Endothelial cell (in vitro differentiated cells): Measurements from ENCODE around the gene PXDN. TPM values are rescaled to one million over a fixed set of nuclear protein-coding genes. Genes with fewer than 3 reads are reported as not detected.
"Not testable (repeated sequence)": the region's sequence is repeated elsewhere in the genome, so short reads cannot be mapped to it uniquely, and the experiment has no call there.

Experiments used
- DNase-seq: peaks from one replicate; pipeline ENCODE4 v3.0.0; 2021; ENCODE audit warnings: low spot score
- H3K27ac Mint-ChIP-seq: one replicate; pipeline ENCODE4 v1.8.0; 2021; ENCODE audit warnings: mixed read lengths, inconsistent platforms; ENCODE audit not compliant: unreplicated experiment
- H3K27me3 Mint-ChIP-seq: one replicate; pipeline ENCODE4 v1.8.0; 2021; ENCODE audit warnings: mild to moderate bottlenecking, moderate library complexity, mixed read lengths, inconsistent platforms; ENCODE audit not compliant: unreplicated experiment
- H3K36me3 Mint-ChIP-seq: one replicate; pipeline ENCODE4 v1.8.0; 2021; ENCODE audit warnings: mild to moderate bottlenecking, low read depth, mixed read lengths, inconsistent platforms; ENCODE audit not compliant: unreplicated experiment
- H3K4me1 Mint-ChIP-seq: one replicate; pipeline ENCODE4 v1.8.0; 2021; ENCODE audit warnings: mild to moderate bottlenecking, mixed read lengths, inconsistent platforms; ENCODE audit not compliant: unreplicated experiment
- H3K4me3 Mint-ChIP-seq: one replicate; pipeline ENCODE4 v1.8.0; 2021; ENCODE audit warnings: mild to moderate bottlenecking, mixed read lengths, inconsistent platforms; ENCODE audit not compliant: unreplicated experiment
- H3K9me3 Mint-ChIP-seq: one replicate; pipeline ENCODE4 v1.8.0; 2021; ENCODE audit warnings: mixed read lengths, inconsistent platforms; ENCODE audit not compliant: unreplicated experiment
- CTCF ChIP-seq: fragments of 200-600 bp; sonication (generic); IDR thresholded peaks from one replicate; pipeline ENCODE4 v1.5.0; 2021; ENCODE audit warnings: antibody characterized with exemption; ENCODE audit not compliant: unreplicated experiment
- total RNA-seq: library from RNA; stranded (reverse); fragmentation: NEBNext Ultra II Directional; extraction: Animal tissue kit (Norgen Biotek cat#: 25700); gene quantifications from one replicate; pipeline ENCODE4 v1.2.1, GENCODE V29; 2021; ENCODE audit not compliant: unreplicated experiment

PXDN gene
- total RNA-seq, 1 donor from 2014 or later = 521 TPM

- H3K9me3 Mint-ChIP-seq = no peaks in the 10 kb centered on the region
These were observed 42.6 kb downstream of the PXDN start for GRCh38 chr2:1701556-1702185.

GRCh38 chr2:1701020-1701419, 43.3 kb downstream of the PXDN start:
- DNase-seq = no peak
- no peak for TF ChIP-seq CTCF
- Mint-ChIP-seq H3K4me3 (peak overlapping the region; percentile 22), H3K4me1 (peaks cover 22% of the 10 kb centered on the region), H3K27me3 (peaks cover 2% of the 10 kb centered on the region), H3K27ac (no peak overlapping the region), H3K9me3 (no peaks in the 10 kb centered on the region), H3K36me3 (no peaks in the 10 kb centered on the region)

More at GRCh38 chr2:1701556-1702185, 42.6 kb downstream of the PXDN start:
- Mint-ChIP-seq H3K27ac (no peak overlapping the region), H3K27me3 (peaks cover 2% of the 10 kb centered on the region), H3K4me1 (peaks cover 28% of the 10 kb centered on the region), H3K4me3 (no peak overlapping the region), H3K36me3 (no peaks in the 10 kb centered on the region)
- no peak for TF ChIP-seq CTCF
- DNase-seq = no peak

GRCh38 chr2:1700427-1700826, 43.9 kb downstream of the PXDN start:
- not testable (repeated sequence) for H3K36me3 Mint-ChIP-seq, H3K9me3 Mint-ChIP-seq, H3K4me3 Mint-ChIP-seq, DNase-seq, H3K27ac Mint-ChIP-seq, H3K27me3 Mint-ChIP-seq
- H3K4me1 Mint-ChIP-seq = peaks cover 22% of the 10 kb centered on the region

GRCh38 chr2:1698188-1698945, 45.9 kb downstream of the PXDN start:
- Mint-ChIP-seq H3K36me3 (peaks cover 9% of the 10 kb centered on the region), H3K27ac (no peak overlapping the region), H3K4me1 (peaks cover 31% of the 10 kb centered on the region), H3K9me3 (no peaks in the 10 kb centered on the region), H3K27me3 (peaks cover 4% of the 10 kb centered on the region), H3K4me3 (no peak overlapping the region)
- no peak for TF ChIP-seq CTCF
- no peak for DNase-seq

- TF ChIP-seq CTCF = no peak
- Mint-ChIP-seq H3K9me3 (no peaks in the 10 kb centered on the region), H3K36me3 (peaks cover 15% of the 10 kb centered on the region), H3K4me3 (no peak overlapping the region), H3K4me1 (peaks cover 35% of the 10 kb centered on the region), H3K27ac (no peak overlapping the region), H3K27me3 (peaks cover 2% of the 10 kb centered on the region)
- DNase-seq = no peak
These were observed 46.7 kb downstream of the PXDN start for GRCh38 chr2:1697601-1698000.
